Caco-2 (cell line): ENCODE measurements around the gene ATP11C. TPM values are rescaled to one million over a fixed set of nuclear protein-coding genes. Genes with fewer than 3 reads are reported as not detected.

Experiments used
- BruUV-seq: library from RNA; stranded (reverse); fragments of 400-500 nt; replicated peaks from 2 replicates; lab custom pipeline; 2021; lab: Mats Ljungman, UMichigan
- CTCF ChIA-PET: fragments of 300-600 bp; sonication (Branson Sonifier 250); formaldehyde crosslinking; loops from one replicate; lab custom pipeline; 2022; ENCODE audit warnings: antibody characterized with exemption; lab: Charles Lee
- POLR2A ChIA-PET: fragments of 300-600 bp; sonication (Branson Sonifier 250); formaldehyde crosslinking; loops from one replicate; lab custom pipeline; 2022; ENCODE audit warnings: antibody characterized with exemption; lab: Charles Lee
- DNase-seq, 2 experiments: peaks; one replicate each; pipeline versions ENCODE4 v3.0.0 to v3.0.0-alpha.2; 2020 to 2022
- H3K27me3 ChIP-seq: replicated peaks from 2 replicates; pipeline ENCODE4 v1.6.0; 2011; ENCODE audit warnings: low read length; ENCODE audit not compliant: control insufficient read depth, insufficient read depth
- H3K36me3 ChIP-seq: 2 replicates; pipeline ENCODE4 v1.5.1; 2011; ENCODE audit warnings: low read length; ENCODE audit not compliant: control insufficient read depth, insufficient read depth
- H3K4me1 ChIP-seq: fragments of 250-450 bp; sonication (Bioruptor Pico); 2 replicates; pipeline ENCODE4 v1.5.1; 2020; ENCODE audit warnings: mild to moderate bottlenecking
- H3K4me3 ChIP-seq: 2 replicates; pipeline ENCODE4 v1.5.1; 2011; ENCODE audit warnings: low read depth, mild to moderate bottlenecking, control low read depth, low read length
- H3K9me3 ChIP-seq: fragments of 250-450 bp; sonication (Bioruptor Pico); 2 replicates; pipeline ENCODE4 v1.5.1; 2020; ENCODE audit warnings: mild to moderate bottlenecking, moderate library complexity
- H3K27ac Mint-ChIP-seq: one replicate; pipeline ENCODE4 v1.8.0; 2022; ENCODE audit warnings: mixed read lengths; ENCODE audit not compliant: unreplicated experiment
- H3K27me3 Mint-ChIP-seq: one replicate; pipeline ENCODE4 v1.8.0; 2022; ENCODE audit warnings: mixed read lengths; ENCODE audit not compliant: insufficient read depth, unreplicated experiment
- H3K36me3 Mint-ChIP-seq: one replicate; pipeline ENCODE4 v1.8.0; 2022; ENCODE audit warnings: mild to moderate bottlenecking, mixed read lengths; ENCODE audit not compliant: insufficient read depth, unreplicated experiment
- H3K4me1 Mint-ChIP-seq: one replicate; pipeline ENCODE4 v1.8.0; 2022; ENCODE audit warnings: low read depth, mixed read lengths; ENCODE audit not compliant: unreplicated experiment
- H3K4me3 Mint-ChIP-seq: one replicate; pipeline ENCODE4 v1.8.0; 2022; ENCODE audit warnings: mild to moderate bottlenecking, moderate library complexity, mixed read lengths; ENCODE audit not compliant: unreplicated experiment
- H3K9me3 Mint-ChIP-seq: one replicate; pipeline ENCODE4 v1.8.0; 2022; ENCODE audit warnings: mixed read lengths; ENCODE audit not compliant: unreplicated experiment
- CTCF ChIP-seq, 2 experiments: fragments of 200-600 bp in 1 of 2; IDR thresholded peaks; 1 replicate in 1 of 2; 2 replicates in 1 of 2; pipeline versions ENCODE4 v1.5.1 to v1.8.0; 2011 to 2022; ENCODE audit warnings: antibody characterized with exemption in 1 of 2, control low read depth in 1 of 2, inconsistent platforms in 1 of 2, low read depth in 1 of 2, low read length in 1 of 2, mild to moderate bottlenecking in 1 of 2, moderate library complexity in 1 of 2; ENCODE audit not compliant: insufficient read depth in 1 of 2, severe bottlenecking in 1 of 2, unreplicated experiment in 1 of 2
- intact Hi-C: fragments of 100-400 bp; cut with micrococcal nuclease; formaldehyde crosslinking; loops from one replicate; pipeline ENCODE4 v1.10.0; 2022; ENCODE audit not compliant: unreplicated experiment
- total RNA-seq: library from RNA; stranded (reverse); gene quantifications from 2 replicates; pipeline ENCODE4 v1.2.3, GENCODE V29; 2022

The ATP11C gene
- total RNA-seq, 1 experiment from 2014 or later = 12.2 TPM

GRCh38 chrX:139736151-139736550 is 196.7 kb downstream of the ATP11C start:
- Histone ChIP-seq H3K9me3 (no peaks in the 10 kb centered on the region), H3K4me3 (no peak overlapping the region), H3K27me3 (no peaks in the 10 kb centered on the region), H3K4me1 (no peaks in the 10 kb centered on the region), H3K36me3 (no peaks in the 10 kb centered on the region)
- H3K4me3 Mint-ChIP-seq = no peak overlapping the region
- no peaks in the 10 kb centered on the region for H3K9me3 Mint-ChIP-seq
- ChIA-PET POLR2A (no interaction called here), CTCF (no interaction called here)
- no peak for TF ChIP-seq CTCF (IDR thresholded peaks at IDR 0.05; ENCODE audit: insufficient read depth in 1 of 2, low read depth in 1 of 2, low read length in 1 of 2, severe bottlenecking in 1 of 2, unreplicated experiment in 1 of 2)
- no peaks in the 10 kb centered on the region for H3K36me3 Mint-ChIP-seq
- BruUV-seq = no TSS peak
- H3K27ac Mint-ChIP-seq = no peak overlapping the region
- no peaks in the 10 kb centered on the region for H3K4me1 Mint-ChIP-seq
- no peak for DNase-seq
- intact Hi-C loops = no loop called here
- H3K27me3 Mint-ChIP-seq = no peaks in the 10 kb centered on the region

GRCh38 chrX:139734996-139735395 is 197.9 kb downstream of the ATP11C start:
- Histone ChIP-seq H3K36me3 (no peaks in the 10 kb centered on the region), H3K4me1 (no peaks in the 10 kb centered on the region), H3K9me3 (no peaks in the 10 kb centered on the region), H3K27me3 (no peaks in the 10 kb centered on the region), H3K4me3 (no peak overlapping the region)
- Mint-ChIP-seq H3K36me3 (no peaks in the 10 kb centered on the region), H3K9me3 (no peaks in the 10 kb centered on the region), H3K4me3 (no peak overlapping the region), H3K27me3 (no peaks in the 10 kb centered on the region), H3K4me1 (no peaks in the 10 kb centered on the region), H3K27ac (no peak overlapping the region)
- intact Hi-C loops = no loop called here
- TF ChIP-seq CTCF (IDR thresholded peaks at IDR 0.05; ENCODE audit: insufficient read depth in 1 of 2, low read depth in 1 of 2, low read length in 1 of 2, severe bottlenecking in 1 of 2, unreplicated experiment in 1 of 2) = no peak
- ChIA-PET CTCF (no interaction called here), POLR2A (no interaction called here)
- no TSS peak for BruUV-seq
- no peak for DNase-seq

GRCh38 chrX:139725720-139726119 is 207.1 kb downstream of the ATP11C start:
- Mint-ChIP-seq H3K27ac (no peak overlapping the region), H3K4me3 (no peak overlapping the region), H3K27me3 (no peaks in the 10 kb centered on the region), H3K9me3 (no peaks in the 10 kb centered on the region), H3K4me1 (no peaks in the 10 kb centered on the region), H3K36me3 (no peaks in the 10 kb centered on the region)
- no peaks in the 10 kb centered on the region for H3K4me1 ChIP-seq
- no peaks in the 10 kb centered on the region for H3K9me3 ChIP-seq
- H3K36me3 ChIP-seq = no peaks in the 10 kb centered on the region
- CTCF ChIA-PET = no interaction called here
- POLR2A ChIA-PET = no interaction called here
- no peak for DNase-seq
- intact Hi-C loops = no loop called here
- no peaks in the 10 kb centered on the region for H3K27me3 ChIP-seq
- H3K4me3 ChIP-seq = no peak overlapping the region
- no TSS peak for BruUV-seq
- TF ChIP-seq CTCF (IDR thresholded peaks at IDR 0.05; ENCODE audit: insufficient read depth in 1 of 2, low read depth in 1 of 2, low read length in 1 of 2, severe bottlenecking in 1 of 2, unreplicated experiment in 1 of 2) = no peak
